Stimulated activated CD8-positive, alpha-beta memory T cell treated with anti-CD3 and anti-CD28 coated beads, Interleukin-15, amount 100 ng/mL, for 24 hours (primary cell): ENCODE measurements around the gene TBC1D13.
"Not testable (repeated sequence)": the region's sequence is repeated elsewhere in the genome, so short reads cannot be mapped to it uniquely, and the experiment has no call there.

ENCODE experiments used
- DNase-seq: peaks from one replicate; pipeline ENCODE4 v3.0.0-alpha.2; 2020; ENCODE audit warnings: low read depth

TBC1D13 gene

GRCh38 chr9:128785427-128785826, 1.6 kb upstream of the TBC1D13 start:
- DNase-seq = no peak

GRCh38 chr9:128787659-128788058, 606 bp downstream of the TBC1D13 start:
- DNase-seq = no peak

- no peak for DNase-seq
Measured at GRCh38 chr9:128788445-128788844, 1.4 kb downstream of the TBC1D13 start.

- no peak for DNase-seq
Measured at GRCh38 chr9:128790536-128790935, 3.5 kb downstream of the TBC1D13 start.

- DNase-seq = no peak
Measured at GRCh38 chr9:128792134-128792533, 5.1 kb downstream of the TBC1D13 start.

GRCh38 chr9:128792978-128793686, 6.1 kb downstream of the TBC1D13 start:
- DNase-seq = no peak

- DNase-seq = not testable (repeated sequence)
Measured at GRCh38 chr9:128794961-128795360, 7.9 kb downstream of the TBC1D13 start.

GRCh38 chr9:128798896-128799295, 11.8 kb downstream of the TBC1D13 start:
- no peak for DNase-seq

- no peak for DNase-seq
Measured at GRCh38 chr9:128800061-128800460, 13.0 kb downstream of the TBC1D13 start.

GRCh38 chr9:128802482-128802881, 15.4 kb downstream of the TBC1D13 start:
- no peak for DNase-seq

GRCh38 chr9:128805661-128806060, 18.6 kb downstream of the TBC1D13 start:
- DNase-seq = no peak

GRCh38 chr9:128807827-128808226, 20.8 kb downstream of the TBC1D13 start:
- no peak for DNase-seq

- no peak for DNase-seq
Measured at GRCh38 chr9:128808543-128808942, 21.5 kb downstream of the TBC1D13 start.

GRCh38 chr9:128809036-128809599, 22.1 kb downstream of the TBC1D13 start:
- DNase-seq = no peak

GRCh38 chr9:128809831-128810230, 22.8 kb downstream of the TBC1D13 start:
- DNase-seq = no peak

- no peak for DNase-seq
Measured at GRCh38 chr9:128810873-128811272, 23.8 kb downstream of the TBC1D13 start.

- peak; percentile 93 for DNase-seq
Measured at GRCh38 chr9:128818099-128818838, 31.2 kb downstream of the TBC1D13 start, which contains the start of gene ENDOG. TSS of gene ENDOG (plus strand) at chr9:128818500. CDS start at chr9:128818685, 185 bp downstream.

GRCh38 chr9:128818839-128819715, 32.0 kb downstream of the TBC1D13 start:
- peak; percentile 35 for DNase-seq

- no peak for DNase-seq
Measured at GRCh38 chr9:128819716-128820664, 32.9 kb downstream of the TBC1D13 start.

- DNase-seq = no peak
Measured at GRCh38 chr9:128820665-128821583, 33.9 kb downstream of the TBC1D13 start.
